Endothelial cell of umbilical vein (primary cell): ENCODE results near the gene TOM1L2. TPM values are rescaled to one million over a fixed set of nuclear protein-coding genes. Genes with fewer than 3 reads are reported as not detected.

Experiments used
- BruUV-seq: library from RNA; stranded (reverse); fragments of 400-500 nt; replicated peaks from 2 replicates; lab custom pipeline; 2021; lab: Mats Ljungman, UMichigan
- CTCF ChIA-PET: fragments of 300-600, 350-600 bp; sonication (Branson Sonifier 250); formaldehyde crosslinking; loops from one replicate; lab custom pipeline; 2021; ENCODE audit warnings: antibody characterized with exemption, inconsistent platforms; lab: Charles Lee
- POLR2A ChIA-PET: fragments of 300-600, 350-600 bp; sonication (Branson Sonifier 250); formaldehyde crosslinking; loops from one replicate; lab custom pipeline; 2021; ENCODE audit warnings: antibody characterized with exemption, inconsistent platforms; lab: Charles Lee
- DNase-seq: peaks from one replicate; pipeline ENCODE4 v3.0.0-alpha.2; 2011; ENCODE audit warnings: low read depth, low spot score
- FAIRE-seq: peaks from 2 replicates; lab custom pipeline; 2011; peaks lifted over from hg19 to GRCh38; lab: Jason Lieb, UNC
- H2AFZ ChIP-seq: 2 replicates; pipeline ENCODE4 v1.6.0; 2012; ENCODE audit warnings: low read depth, low read length, control low read depth, inconsistent platforms
- H3K27ac ChIP-seq: 2 replicates; pipeline ENCODE4 v1.5.1; 2011; ENCODE audit warnings: low read depth, mild to moderate bottlenecking, control low read depth, low read length, moderate library complexity; ENCODE audit not compliant: insufficient read depth
- H3K27me3 ChIP-seq, 2 experiments: 2 replicates each; pipeline versions ENCODE4 v1.6.0 to v1.6.1; 2011; ENCODE audit warnings: low read length in 2 of 2, mixed read lengths in 1 of 2; ENCODE audit not compliant: control insufficient read depth in 2 of 2, insufficient read depth in 2 of 2
- H3K36me3 ChIP-seq, 2 experiments: 2 replicates in 1 of 2; 3 replicates in 1 of 2; pipeline ENCODE4 v1.5.1; 2011; ENCODE audit warnings: low read length in 2 of 2, mild to moderate bottlenecking in 1 of 2, moderate library complexity in 1 of 2; ENCODE audit not compliant: control insufficient read depth in 2 of 2, insufficient read depth in 2 of 2; ENCODE audit errors: extremely low read depth in 1 of 2
- H3K4me1 ChIP-seq: 3 replicates; pipeline ENCODE4 v1.5.1; 2011; ENCODE audit warnings: mild to moderate bottlenecking, low read length; ENCODE audit not compliant: control insufficient read depth, insufficient read depth; ENCODE audit errors: extremely low read depth
- H3K4me2 ChIP-seq: 2 replicates; pipeline ENCODE4 v1.6.1; 2011; ENCODE audit warnings: low read length, control low read depth, mixed read lengths; ENCODE audit not compliant: insufficient read depth
- H3K4me3 ChIP-seq, 3 experiments: fragments of 200-600 bp in 1 of 3; sonication (generic), shearing (Covaris generic) in 1 of 3; replicated peaks in 1 of 3; 2 replicates each; pipeline ENCODE4 v1.5.1; 2011 to 2016; ENCODE audit warnings: control low read depth in 3 of 3, low read length in 3 of 3, mild to moderate bottlenecking in 2 of 3, inconsistent platforms in 1 of 3, low read depth in 1 of 3, moderate library complexity in 1 of 3; ENCODE audit not compliant: insufficient read depth in 1 of 3
- H3K79me2 ChIP-seq: 2 replicates; pipeline ENCODE4 v1.6.0; 2012; ENCODE audit warnings: low read length, inconsistent platforms; ENCODE audit not compliant: control insufficient read depth, insufficient read depth
- H3K9ac ChIP-seq: replicated peaks from 2 replicates; pipeline ENCODE3; 2011; ENCODE audit warnings: low read length, control low read depth; ENCODE audit not compliant: insufficient read depth; ENCODE audit errors: extremely low read depth
- H3K9me1 ChIP-seq: replicated peaks from 3 replicates; pipeline ENCODE4 v1.6.0; 2011; ENCODE audit warnings: mild to moderate bottlenecking, low read length; ENCODE audit not compliant: control insufficient read depth, insufficient read depth; ENCODE audit errors: extremely low read depth
- H3K9me3 ChIP-seq: replicated peaks from 2 replicates; pipeline ENCODE4 v1.5.1; 2012; ENCODE audit warnings: low read length, inconsistent platforms; ENCODE audit not compliant: control insufficient read depth, insufficient read depth
- H4K20me1 ChIP-seq: replicated peaks from 2 replicates; pipeline ENCODE3; 2011; ENCODE audit warnings: mild to moderate bottlenecking, low read length; ENCODE audit not compliant: control insufficient read depth, insufficient read depth; ENCODE audit errors: extremely low read depth
- CTCF ChIP-seq, 2 donors: IDR thresholded peaks; 1 replicate in 1 of 2; 2 replicates in 1 of 2; pipeline ENCODE4 v1.5.1; 2011; ENCODE audit warnings: low read length in 2 of 2, mild to moderate bottlenecking in 2 of 2, moderate library complexity in 2 of 2, control low read depth in 1 of 2, inconsistent platforms in 1 of 2, low read depth in 1 of 2; ENCODE audit not compliant: insufficient read depth in 1 of 2; ENCODE audit errors: extremely low read depth in 1 of 2
- EZH2 ChIP-seq: IDR thresholded peaks from 2 replicates; pipeline ENCODE4 v1.6.1; 2012; ENCODE audit warnings: borderline replicate concordance, low read depth, mild to moderate bottlenecking, moderate library complexity, low read length, inconsistent platforms; ENCODE audit not compliant: severe bottlenecking
- FOS ChIP-seq: IDR thresholded peaks from 2 replicates; pipeline ENCODE4 v1.6.1; 2011; ENCODE audit warnings: mild to moderate bottlenecking, low read length, moderate library complexity, borderline replicate concordance; ENCODE audit not compliant: insufficient read depth
- GATA2 ChIP-seq: IDR thresholded peaks from 2 replicates; pipeline ENCODE4 v1.7.0; 2011; ENCODE audit warnings: low read depth, mild to moderate bottlenecking, moderate library complexity, mixed read lengths, low read length; ENCODE audit not compliant: insufficient read length, insufficient read depth
- JUN ChIP-seq: IDR thresholded peaks from 2 replicates; pipeline ENCODE4 v1.6.1; 2011; ENCODE audit warnings: borderline replicate concordance, low read depth; ENCODE audit not compliant: insufficient read length, insufficient read depth
- MAX ChIP-seq: IDR thresholded peaks from 2 replicates; pipeline ENCODE4 v1.6.1; 2011; ENCODE audit not compliant: insufficient read depth, insufficient read length
- MYC ChIP-seq: IDR thresholded peaks from one replicate; pipeline ENCODE4 v1.6.1; 2011; ENCODE audit warnings: mild to moderate bottlenecking, low read depth, low read length
- POLR2A ChIP-seq: IDR thresholded peaks from 2 replicates; pipeline ENCODE4 v1.6.1; 2012; ENCODE audit warnings: low read depth, mild to moderate bottlenecking, control low read depth, low read length
- POLR2AphosphoS5 ChIP-seq: IDR thresholded peaks from 2 replicates; pipeline ENCODE4 v1.6.1; 2012; ENCODE audit warnings: low read depth, mild to moderate bottlenecking, control low read depth, low read length, moderate library complexity; ENCODE audit not compliant: insufficient read depth
- dilution Hi-C: fragments of 300-500 bp; cut with MboI; formaldehyde crosslinking; loops from one replicate; pipeline ENCODE4 v1.15.0; 2019; ENCODE audit warnings: low sequenced_read_pairs; ENCODE audit not compliant: extremely low pct_ligation_motif_present
- intact Hi-C: fragments of 100-400 bp; cut with micrococcal nuclease; formaldehyde crosslinking; loops from one replicate; pipeline ENCODE4 v1.10.0; 2022
- polyA plus RNA-seq, 4 experiments: library from polyadenylated mRNA; depleted of rRNA in 3 of 4; stranded (reverse) in 3 of 4; unstranded in 1 of 4; fragments of >200 nt; gene quantifications; 2 replicates each; pipeline versions ENCODE4 v1.2.1 to v1.2.3, GENCODE V29; 2011 to 2012; ENCODE audit warnings: missing spikeins in 1 of 4
- total RNA-seq: library from RNA; stranded (reverse); gene quantifications from 2 replicates; pipeline ENCODE4 v1.2.3, GENCODE V29; 2021

TOM1L2 gene
- total and polyA plus RNA-seq, 2 donors (not counting 3 experiments of a cell fraction or from before 2014, with no cell fraction given) = 31.7 to 37.6 TPM

GRCh38 chr17:17896746-17897145 lies 75.5 kb downstream of the TOM1L2 start:
- H3K27ac ChIP-seq = no peak overlapping the region
- H3K79me2 ChIP-seq = no peaks in the 10 kb centered on the region
- peaks cover 17% of the 10 kb centered on the region for H3K4me1 ChIP-seq
- BruUV-seq = no TSS peak
- dilution Hi-C loops (loop anchor here (25.0 kb wide), 1 partner anchor 141 kb away; the partner anchor contains the start of genes ATPAF2 and GID4), intact Hi-C loops (no loop called here)
- DNase-seq (no peak), FAIRE-seq (no peak)
- TF ChIP-seq FOS (no peak), JUN (no peak), MAX (no peak), POLR2A (no peak), CTCF (IDR thresholded peaks at IDR 0.05; ENCODE audit: extremely low read depth in 1 of 2, insufficient read depth in 1 of 2, low read depth in 1 of 2, low read length in 2 of 2) (no peak), MYC (no peak), GATA2 (no peak), POLR2AphosphoS5 (no peak), EZH2 (no peak)
- ChIA-PET CTCF (interaction anchor here (0.7 to 1.1 kb wide), 2 partner anchors 10 to 22 kb away, joined by 3 to 5 read pairs; no protein-coding TSS in a partner anchor), POLR2A (no interaction called here)
- H3K4me3 ChIP-seq = no peak overlapping the region
- no peak overlapping the region for H3K9ac ChIP-seq
- no peaks in the 10 kb centered on the region for H3K9me3 ChIP-seq
- H3K4me2 ChIP-seq = no peak overlapping the region
- no peaks in the 10 kb centered on the region for H3K9me1 ChIP-seq
- peaks cover 0 to 3% of the 10 kb centered on the region in 2 experiments for H3K36me3 ChIP-seq
- no peaks in the 10 kb centered on the region for H3K27me3 ChIP-seq
- no peak overlapping the region for H2AFZ ChIP-seq
- H4K20me1 ChIP-seq = no peaks in the 10 kb centered on the region
